Midbrain (tissue), 1 donor: Measurements from ENCODE around the gene MAP3K4.
"Not testable (repeated sequence)": the region's sequence is repeated elsewhere in the genome, so short reads cannot be mapped to it uniquely, and the experiment has no call there.

Experiments used
- DNase-seq: peaks from one replicate; lab custom pipeline; 2025; lab: John Stamatoyannopoulos, UW

Gene MAP3K4

DNA sequence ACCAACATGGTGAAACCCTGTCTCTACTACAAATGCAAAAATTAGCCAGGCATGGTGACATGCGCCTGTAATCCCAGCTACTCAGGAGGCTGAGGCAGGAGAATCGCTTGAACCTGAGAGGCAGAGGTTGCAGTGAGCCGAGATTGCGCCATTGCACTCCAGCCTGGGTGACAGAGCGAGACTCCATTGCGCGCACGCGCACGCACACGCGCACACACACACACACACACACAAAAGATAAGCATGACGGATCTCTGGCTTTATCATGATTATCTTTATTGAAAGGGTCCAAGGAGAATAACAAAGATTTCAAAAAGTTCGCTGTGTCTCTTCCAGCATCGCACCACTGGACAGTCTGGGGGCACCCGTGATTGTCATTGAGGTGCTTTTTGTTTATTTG lies 19.0 kb upstream of the MAP3K4 start:
- not testable (repeated sequence) for DNase-seq

GRCh38 chr6:160973311-160974250 lies 18.0 kb upstream of the MAP3K4 start:
- no peak for DNase-seq

- peak; percentile 19 for DNase-seq
Observed at GRCh38 chr6:160974304-160974771, 17.2 kb upstream of the MAP3K4 start.

DNA sequence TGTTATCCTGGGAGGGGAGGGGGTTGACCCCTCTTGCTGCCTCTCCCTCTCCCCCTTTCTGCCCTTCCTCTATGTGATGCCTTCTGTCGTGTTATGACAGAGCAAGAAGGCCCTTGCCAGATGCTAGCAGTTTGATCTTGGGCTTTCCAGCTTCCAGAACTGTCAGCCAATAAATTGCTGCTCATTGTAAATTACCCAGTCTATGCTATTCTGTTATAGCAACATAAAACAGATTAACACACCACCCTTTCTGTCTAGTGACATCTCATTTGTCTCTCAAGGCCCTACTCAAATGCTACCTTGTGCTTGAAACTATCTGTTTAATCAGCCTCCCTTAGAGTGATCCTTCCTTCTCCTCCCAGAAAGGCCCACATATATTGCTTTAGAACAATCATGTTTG lies 16.4 kb upstream of the MAP3K4 start:
- no peak for DNase-seq

DNA sequence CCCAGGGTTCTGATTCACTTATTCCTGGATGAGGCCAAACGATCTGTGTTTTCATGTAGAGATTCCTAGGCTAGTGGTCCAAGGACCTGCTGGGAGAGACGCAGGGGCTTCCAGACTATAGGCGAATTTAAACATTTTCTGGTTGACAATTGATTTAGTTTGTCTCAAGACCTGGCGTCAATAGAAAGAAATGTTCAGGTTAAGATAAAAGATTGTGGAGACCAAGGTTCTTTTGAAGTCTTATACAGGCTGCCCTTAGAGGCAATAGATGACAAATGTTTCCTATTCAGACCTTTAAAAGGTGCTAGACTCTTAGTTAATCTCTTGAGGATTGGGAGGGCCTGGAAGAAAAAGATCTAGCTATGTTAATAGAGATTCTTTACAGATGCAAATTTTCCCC lies 15.6 kb upstream of the MAP3K4 start:
- DNase-seq: not testable (repeated sequence)

DNA sequence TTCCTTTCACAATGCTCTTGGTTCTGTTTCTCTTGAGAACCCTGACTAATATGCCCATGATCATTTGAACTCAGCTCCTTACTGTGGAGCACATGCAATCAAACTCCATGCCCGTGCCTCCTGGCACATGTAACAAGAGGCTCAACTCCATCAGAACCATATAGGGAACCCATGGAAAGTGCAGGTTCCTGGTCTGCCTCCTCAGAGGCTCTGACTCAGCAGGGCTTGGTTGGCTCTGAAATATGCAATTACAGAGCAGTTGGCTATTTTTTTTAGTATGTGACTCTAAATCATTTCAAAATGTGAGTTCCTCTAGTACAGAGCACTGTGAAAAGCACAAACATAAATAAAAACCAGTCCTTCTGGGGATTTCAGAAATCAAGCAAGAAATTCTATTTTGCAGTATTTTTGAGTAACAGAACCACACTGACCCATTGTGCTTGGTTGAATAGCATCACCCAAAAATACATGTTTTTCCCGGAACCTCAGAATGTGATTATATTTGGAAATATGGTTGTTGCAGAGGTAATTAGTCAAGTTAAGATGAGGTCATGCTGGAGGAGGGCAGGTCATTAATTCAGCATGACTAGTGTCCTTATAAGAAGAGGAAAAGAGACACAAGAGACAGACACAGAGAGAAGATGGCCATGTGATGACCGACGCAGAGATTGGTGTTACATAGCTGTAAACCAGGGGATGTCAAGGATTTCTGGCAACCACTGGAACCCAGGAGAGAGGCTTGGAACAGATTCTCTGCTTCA lies 13.2 kb upstream of the MAP3K4 start:
- DNase-seq: no peak

DNA sequence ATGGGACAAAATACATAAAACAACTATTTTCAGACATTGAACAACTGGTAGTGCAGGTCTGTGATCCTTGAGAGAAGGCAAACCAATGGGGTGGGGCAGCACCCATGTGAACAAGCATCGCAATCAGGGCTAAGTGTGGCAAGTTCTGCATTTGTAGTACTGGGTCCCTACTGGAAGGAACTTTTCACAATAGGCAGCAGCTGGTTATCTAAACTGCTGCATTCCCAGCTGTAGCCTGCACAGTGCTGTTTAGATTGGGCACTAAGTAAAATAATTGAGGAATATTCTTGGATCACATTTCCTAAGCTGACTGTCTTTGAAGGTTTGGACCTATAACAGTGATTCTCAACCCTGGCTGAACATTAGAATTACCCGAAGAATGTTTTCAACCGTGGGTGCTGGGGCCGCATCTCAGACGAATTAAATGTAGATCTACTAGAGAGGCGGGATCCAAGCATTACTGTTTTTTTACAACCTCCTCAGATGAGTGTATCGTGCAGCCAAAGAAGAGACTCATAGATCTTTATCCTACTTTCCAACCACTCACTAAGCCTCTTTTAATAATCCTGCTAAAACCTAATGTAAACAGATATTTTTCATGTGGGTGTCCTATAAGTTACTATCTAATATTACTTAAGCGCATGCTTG lies 12.4 kb upstream of the MAP3K4 start:
- DNase-seq: no peak

DNA sequence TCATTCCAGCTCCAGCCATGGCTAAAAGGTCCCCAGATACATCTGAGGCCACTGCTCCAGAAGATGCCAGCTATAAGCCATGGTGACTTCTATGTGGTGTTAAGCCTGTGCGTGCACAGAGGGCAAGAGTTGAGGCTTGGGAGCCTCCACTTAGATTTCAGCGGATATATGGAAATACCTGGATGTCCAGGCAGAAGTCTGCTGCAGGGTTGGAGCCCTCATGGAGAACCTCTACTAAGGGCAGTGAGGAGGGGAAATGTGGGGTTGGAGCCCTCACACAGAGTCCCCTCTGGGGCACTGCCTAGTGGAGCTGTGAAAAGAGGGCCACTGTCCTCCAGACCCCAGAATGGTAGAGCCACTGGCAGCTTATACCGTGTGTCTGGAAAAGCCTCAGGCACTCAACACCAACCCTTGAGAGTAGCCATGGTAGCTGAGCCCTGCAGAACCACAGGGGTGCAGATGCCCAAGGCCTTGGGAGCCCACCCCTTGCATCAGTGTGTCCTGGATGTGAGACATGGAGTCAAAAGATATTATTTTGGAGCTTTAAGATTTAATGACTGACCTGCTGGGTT lies 8.1 kb upstream of the MAP3K4 start:
- not testable (repeated sequence) for DNase-seq

GRCh38 chr6:160986851-160987250 lies 4.7 kb upstream of the MAP3K4 start:
- DNase-seq: no peak

DNA sequence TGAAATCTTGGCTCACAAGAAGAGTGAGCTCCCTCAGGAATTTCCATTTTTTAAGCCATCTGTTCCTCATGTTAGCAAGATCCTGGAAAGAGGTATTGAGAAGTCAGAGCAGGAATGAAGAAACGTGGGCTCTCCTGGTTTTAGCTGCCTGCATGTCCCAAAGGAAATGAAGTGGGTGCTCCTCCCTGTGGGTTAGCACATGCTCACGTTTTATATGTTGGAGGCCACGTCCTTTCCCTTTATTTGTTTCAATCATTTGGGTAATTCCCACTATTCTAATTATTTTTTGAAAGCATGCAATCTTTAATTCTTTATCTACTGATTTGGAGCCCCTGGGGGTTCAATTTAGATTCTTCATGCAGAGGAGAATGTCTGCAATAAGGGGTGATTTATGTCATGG lies 4.3 kb upstream of the MAP3K4 start:
- DNase-seq: no peak

GRCh38 chr6:160990847-160991405 lies 643 bp upstream of the MAP3K4 start:
- no peak for DNase-seq

- DNase-seq: peak; percentile 75
Observed at GRCh38 chr6:160992061-160992979, 751 bp downstream of the MAP3K4 start.

DNA sequence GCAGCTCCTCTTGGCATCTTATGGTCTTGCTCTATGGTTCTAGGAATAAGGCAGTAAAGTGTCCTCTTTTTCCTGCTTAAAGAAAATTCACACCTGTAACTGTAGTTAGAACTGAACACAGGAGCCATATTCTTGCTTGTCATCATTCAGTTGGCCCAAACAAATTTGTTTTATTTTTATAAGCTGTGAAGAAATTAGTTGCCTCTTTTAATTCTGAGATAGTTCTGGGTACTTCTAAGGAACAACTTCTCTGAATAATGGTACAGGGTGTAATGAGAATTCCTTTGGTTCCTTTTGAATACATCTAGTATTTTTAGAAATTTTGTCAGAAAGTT lies 1.4 kb downstream of the MAP3K4 start:
- DNase-seq: no peak

DNA sequence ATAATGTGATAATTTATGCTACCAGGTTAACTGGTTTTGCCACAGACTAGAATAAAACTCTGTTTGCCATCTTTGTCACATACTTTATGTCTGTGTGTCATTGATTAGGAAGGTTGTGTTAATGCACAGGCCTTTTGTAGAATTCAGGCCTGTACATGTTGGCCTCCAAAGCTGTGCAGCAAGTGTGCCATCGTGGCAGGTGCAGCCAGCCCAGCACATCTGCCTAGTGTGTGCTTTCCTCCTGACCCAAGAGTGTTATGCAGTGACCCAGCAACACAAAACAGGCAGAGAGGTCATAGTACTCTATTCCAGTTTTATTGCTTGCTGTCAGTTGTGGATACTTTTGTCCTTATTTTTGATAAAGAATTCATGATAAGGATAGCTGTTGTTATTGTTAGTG lies 3.7 kb downstream of the MAP3K4 start:
- DNase-seq: no peak

- DNase-seq: no peak
Observed at GRCh38 chr6:160996131-160996601, 4.6 kb downstream of the MAP3K4 start.

DNA sequence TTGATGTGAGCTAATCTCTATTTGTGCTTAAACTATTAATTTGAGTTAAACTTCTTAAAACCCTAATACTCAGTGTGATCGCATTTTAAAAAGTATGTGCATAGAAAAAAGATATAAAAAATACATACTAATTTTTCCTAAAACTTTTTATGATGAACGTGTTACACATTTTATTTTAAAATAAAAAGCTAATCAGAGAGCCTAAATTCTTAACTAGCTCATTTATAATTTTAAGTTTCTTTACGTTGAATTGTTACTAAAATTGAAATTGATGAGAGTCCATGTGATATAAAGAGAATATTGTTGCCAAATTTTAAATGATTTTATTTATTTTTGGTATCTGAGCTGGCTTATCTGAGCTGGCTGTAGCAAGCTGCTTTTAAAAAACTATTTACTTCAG lies 6.6 kb downstream of the MAP3K4 start:
- no peak for DNase-seq

DNA sequence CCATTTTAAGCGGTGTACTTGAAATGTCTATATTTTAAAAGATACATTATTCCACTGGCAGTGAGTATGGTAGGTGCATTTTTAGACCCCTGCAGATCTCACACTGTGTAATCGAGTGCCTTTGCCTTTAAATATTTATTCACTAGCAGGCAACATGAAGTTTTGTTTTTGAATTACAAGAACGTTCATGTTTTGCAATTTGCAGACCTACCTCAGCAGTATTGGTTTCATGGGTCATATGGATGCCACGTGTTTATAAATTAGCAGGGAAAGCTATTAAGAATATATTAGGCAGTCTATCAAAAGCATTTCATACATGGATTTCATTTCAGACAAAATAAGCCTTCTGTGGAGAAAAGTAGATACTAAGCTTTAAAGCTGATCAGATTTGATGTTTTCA lies 7.2 kb downstream of the MAP3K4 start:
- no peak for DNase-seq

DNA sequence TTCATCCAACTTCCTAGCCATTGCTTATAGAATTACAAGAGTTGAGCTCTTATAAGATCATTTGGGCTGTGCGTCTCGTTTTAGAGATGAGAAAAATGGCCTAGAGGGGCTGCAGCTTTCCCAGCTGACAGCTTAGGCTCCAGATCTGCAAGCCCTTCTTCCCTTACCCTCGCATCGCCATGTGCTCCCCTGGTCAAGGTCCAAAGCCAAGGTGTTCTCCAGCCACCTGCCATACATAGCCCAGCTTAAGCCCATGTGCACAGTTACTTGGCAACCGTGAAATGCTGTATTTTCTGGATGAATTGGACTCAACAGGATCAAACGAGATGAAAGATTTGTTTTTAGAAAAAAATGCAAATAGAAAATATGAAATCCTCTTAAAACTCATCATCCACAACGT lies 7.9 kb downstream of the MAP3K4 start:
- no peak for DNase-seq

DNA sequence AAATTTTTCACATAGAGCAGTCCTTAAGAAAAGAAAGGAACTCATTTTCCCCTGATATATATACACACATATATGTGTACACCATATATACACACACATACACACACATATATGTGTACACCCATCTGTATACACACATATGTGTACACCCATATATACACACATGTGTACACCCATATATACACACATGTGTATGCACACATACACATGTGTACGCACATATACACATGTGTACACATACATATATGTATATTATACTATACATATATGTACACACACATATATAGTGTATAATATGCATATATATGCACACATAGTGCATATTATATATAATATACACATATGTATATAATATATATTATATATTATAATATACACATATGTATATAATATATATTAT lies 9.1 kb downstream of the MAP3K4 start:
- no peak for DNase-seq

DNA sequence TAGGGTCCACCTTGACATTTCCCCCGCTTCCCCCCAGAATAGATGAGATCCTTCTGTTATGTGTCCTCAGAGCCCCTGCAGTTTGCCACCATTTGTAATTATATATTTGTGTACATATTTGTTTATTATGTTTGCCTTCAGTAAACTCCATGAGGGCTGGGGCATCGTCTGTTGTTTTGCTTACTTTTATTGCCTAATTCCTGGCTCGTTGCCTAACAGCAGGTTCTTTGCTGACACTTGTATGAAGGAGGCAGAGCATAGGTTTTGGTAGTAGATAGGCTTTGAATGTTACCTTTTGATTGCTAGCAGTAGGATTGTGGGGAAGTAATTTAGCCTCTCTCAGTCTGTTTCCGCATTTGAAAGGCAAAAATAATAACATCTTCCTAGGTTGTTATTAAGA lies 9.9 kb downstream of the MAP3K4 start:
- DNase-seq: no peak

GRCh38 chr6:161003336-161003735 lies 11.8 kb downstream of the MAP3K4 start:
- no peak for DNase-seq
